OCI-LY3 (cell line): ENCODE data around the gene MAPKBP1.
"Not testable (repeated sequence)": the region's sequence is repeated elsewhere in the genome, so short reads cannot be mapped to it uniquely, and the experiment has no call there.

ENCODE experiments used
- H2AFZ ChIP-seq: fragments of 200-600, 300-600 bp; shearing (Covaris generic); 2 replicates; pipeline ENCODE4 v1.6.0; 2014; ENCODE audit warnings: antibody characterized with exemption, low read depth, low read length
- H3K27ac ChIP-seq: fragments of 200-600, 300-600 bp; sonication (generic); 2 replicates; pipeline ENCODE4 v1.5.1; 2014; ENCODE audit warnings: mild to moderate bottlenecking, low read length, moderate library complexity, mixed read lengths
- H3K27me3 ChIP-seq: fragments of 200-600, 300-600 bp; sonication (generic); 2 replicates; pipeline ENCODE4 v1.6.1; 2014; ENCODE audit warnings: low read depth, low read length, mixed read lengths
- H3K36me3 ChIP-seq: fragments of 200-600, 300-600 bp; sonication (generic); replicated peaks from 2 replicates; pipeline ENCODE3; 2014; ENCODE audit warnings: low read depth, low read length, mixed read lengths
- H3K4me1 ChIP-seq: fragments of 300-600, 200-600 bp; sonication (generic); 2 replicates; pipeline ENCODE4 v1.6.1; 2014; ENCODE audit warnings: low read length, mixed read lengths
- H3K4me2 ChIP-seq: fragments of 200-600, 300-600 bp; sonication (generic); 2 replicates; pipeline ENCODE4 v1.6.1; 2014; ENCODE audit warnings: low read length, mixed read lengths
- H3K4me3 ChIP-seq: fragments of 300-600, 200-600 bp; sonication (generic); 2 replicates; pipeline ENCODE4 v1.5.1; 2014; ENCODE audit warnings: antibody characterized with exemption, mild to moderate bottlenecking, low read length, moderate library complexity
- H3K79me2 ChIP-seq: fragments of 300-600, 200-600 bp; shearing (Covaris generic); 2 replicates; pipeline ENCODE4 v1.6.1; 2014; ENCODE audit warnings: mild to moderate bottlenecking, low read length, mixed read lengths
- H3K9ac ChIP-seq: fragments of 300-600, 200-600 bp; shearing (Covaris generic); 2 replicates; pipeline ENCODE4 v1.6.0; 2014; ENCODE audit warnings: mild to moderate bottlenecking, low read length, moderate library complexity
- H3K9me3 ChIP-seq: fragments of 200-600, 300-600 bp; shearing (Covaris generic); 2 replicates; pipeline ENCODE4 v1.6.1; 2014; ENCODE audit warnings: low read length, mixed read lengths; ENCODE audit not compliant: insufficient read depth
- H4K20me1 ChIP-seq: fragments of 200-600, 300-600 bp; sonication (generic); 2 replicates; pipeline ENCODE4 v1.6.1; 2016; ENCODE audit warnings: low read length, mixed read lengths; ENCODE audit not compliant: insufficient read depth
- CTCF ChIP-seq: fragments of 200-600, 300-600 bp; sonication (generic); IDR thresholded peaks from 2 replicates; pipeline ENCODE4 v1.5.1; 2014; ENCODE audit warnings: antibody characterized with exemption, low read length, low read depth
- EZH2phosphoT487 ChIP-seq: fragments of 200-600 bp; shearing (Covaris generic); IDR thresholded peaks from 2 replicates; pipeline ENCODE4 v1.6.1; 2018; ENCODE audit warnings: antibody characterized with exemption, mixed run types, low read depth

MAPKBP1 gene

GRCh38 chr15:41732483-41732882, 41.8 kb upstream of the MAPKBP1 start:
- no peaks in the 10 kb centered on the region for H3K9me3 ChIP-seq

DNA sequence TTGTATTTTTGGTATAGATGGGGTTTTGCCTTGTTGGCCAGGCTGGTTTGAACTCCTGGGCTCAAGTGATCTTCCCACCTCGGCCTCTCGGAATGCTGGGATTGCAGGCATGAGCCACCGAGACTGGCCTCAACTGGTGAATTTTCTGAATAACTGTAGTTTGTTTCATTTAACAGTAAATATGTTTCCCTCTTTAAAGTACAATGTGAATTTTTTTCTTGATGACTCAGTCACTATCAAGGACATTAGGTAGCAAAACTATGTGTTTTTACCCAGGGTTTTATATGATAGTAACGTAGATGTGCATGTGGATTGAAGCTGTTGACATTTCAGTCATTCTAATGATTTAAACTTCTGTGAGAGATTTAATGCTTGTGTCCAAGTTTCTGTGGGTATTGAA, 40.2 kb upstream of the MAPKBP1 start:
- Histone ChIP-seq H3K27ac (no peak overlapping the region), H3K4me2 (no peak overlapping the region), H4K20me1 (no peaks in the 10 kb centered on the region), H3K79me2 (no peaks in the 10 kb centered on the region), H3K9me3 (no peaks in the 10 kb centered on the region), H2AFZ (no peak overlapping the region), H3K27me3 (no peaks in the 10 kb centered on the region), H3K36me3 (peaks cover 20% of the 10 kb centered on the region), H3K9ac (no peak overlapping the region), H3K4me3 (no peak overlapping the region), H3K4me1 (peaks cover 9% of the 10 kb centered on the region)
- no peak for TF ChIP-seq EZH2phosphoT487
- TF ChIP-seq CTCF = no peak

More at GRCh38 chr15:41732483-41732882, 41.8 kb upstream of the MAPKBP1 start:
- H3K4me1 ChIP-seq = peaks cover 9% of the 10 kb centered on the region
- no peaks in the 10 kb centered on the region for H4K20me1 ChIP-seq
- no peak overlapping the region for H3K27ac ChIP-seq
- peaks cover 23% of the 10 kb centered on the region for H3K36me3 ChIP-seq
- H3K79me2 ChIP-seq = no peaks in the 10 kb centered on the region
- no peak overlapping the region for H2AFZ ChIP-seq
- no peak overlapping the region for H3K9ac ChIP-seq
- no peak for TF ChIP-seq CTCF
- TF ChIP-seq EZH2phosphoT487 = no peak
- no peaks in the 10 kb centered on the region for H3K27me3 ChIP-seq
- H3K4me3 ChIP-seq = no peak overlapping the region
- no peak overlapping the region for H3K4me2 ChIP-seq

GRCh38 chr15:41735046-41735445, 39.2 kb upstream of the MAPKBP1 start:
- H3K4me3 ChIP-seq = no peak overlapping the region
- no peak overlapping the region for H3K27ac ChIP-seq
- no peaks in the 10 kb centered on the region for H4K20me1 ChIP-seq
- H3K4me2 ChIP-seq = no peak overlapping the region
- H3K9me3 ChIP-seq = no peaks in the 10 kb centered on the region
- no peak overlapping the region for H3K9ac ChIP-seq
- H3K4me1 ChIP-seq = peaks cover 8% of the 10 kb centered on the region
- TF ChIP-seq EZH2phosphoT487 (no peak), CTCF (no peak)
- no peaks in the 10 kb centered on the region for H3K79me2 ChIP-seq
- H3K27me3 ChIP-seq = no peaks in the 10 kb centered on the region
- H2AFZ ChIP-seq = no peak overlapping the region
- peaks cover 17% of the 10 kb centered on the region for H3K36me3 ChIP-seq

DNA sequence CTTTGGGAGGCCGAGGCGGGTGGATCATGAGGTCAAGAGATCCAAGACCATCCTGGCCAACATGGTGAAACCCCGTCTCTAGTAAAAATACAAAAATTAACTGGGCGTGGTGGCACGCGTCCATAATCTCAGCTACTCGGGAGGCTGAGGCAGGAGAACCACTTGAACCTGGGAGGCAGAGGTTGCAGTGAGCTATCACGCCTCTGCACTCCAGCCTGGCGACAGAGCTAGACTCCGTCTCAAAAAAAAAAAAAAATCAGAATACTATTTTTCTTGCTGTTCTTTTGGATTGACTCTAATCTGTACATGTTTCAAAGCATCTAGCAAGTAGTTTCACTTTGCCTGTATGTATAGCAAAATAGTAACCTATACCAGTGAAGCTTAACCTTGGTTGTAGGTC, 38.8 kb upstream of the MAPKBP1 start:
- not testable (repeated sequence) for H3K9me3 ChIP-seq, H3K4me2 ChIP-seq, H2AFZ ChIP-seq, H3K27me3 ChIP-seq, H3K79me2 ChIP-seq, H3K4me3 ChIP-seq, H4K20me1 ChIP-seq, H3K9ac ChIP-seq, H3K4me1 ChIP-seq, H3K27ac ChIP-seq
- peaks cover 17% of the 10 kb centered on the region for H3K36me3 ChIP-seq

GRCh38 chr15:41746802-41747201, 27.5 kb upstream of the MAPKBP1 start:
- H4K20me1 ChIP-seq = no peaks in the 10 kb centered on the region
- H3K9ac ChIP-seq = no peak overlapping the region
- H3K4me3 ChIP-seq = no peak overlapping the region
- H3K4me2 ChIP-seq = no peak overlapping the region
- no peaks in the 10 kb centered on the region for H3K27me3 ChIP-seq
- no peaks in the 10 kb centered on the region for H3K9me3 ChIP-seq
- H3K4me1 ChIP-seq = no peaks in the 10 kb centered on the region
- no peak for TF ChIP-seq EZH2phosphoT487
- no peak for TF ChIP-seq CTCF
- H3K27ac ChIP-seq = no peak overlapping the region
- no peaks in the 10 kb centered on the region for H3K79me2 ChIP-seq
- H2AFZ ChIP-seq = no peak overlapping the region
- H3K36me3 ChIP-seq = peaks cover 22% of the 10 kb centered on the region
